Activated CD4-positive, alpha-beta T cell treated with anti-CD3 and anti-CD28 coated beads for 36 hours (primary cell): ENCODE measurements around the gene UBE2K. TPM values are rescaled to one million over a fixed set of nuclear protein-coding genes. Genes with fewer than 3 reads are reported as not detected.
"Not testable (repeated sequence)": the region's sequence is repeated elsewhere in the genome, so short reads cannot be mapped to it uniquely, and the experiment has no call there.

Experiments
- ATAC-seq: fragments of 200-7000 bp; cut with Tn5 transposase; one replicate; pipeline ENCODE4 v1.10.0; 2021; ENCODE audit warnings: mild to moderate bottlenecking, moderate library complexity
- CTCF ChIA-PET: fragments of 350-600 bp; sonication (Branson Sonifier 250); formaldehyde crosslinking; loops from one replicate; lab custom pipeline; 2021; ENCODE audit warnings: antibody characterized with exemption; lab: Charles Lee
- POLR2A ChIA-PET: fragments of 350-600 bp; sonication (Branson Sonifier 250); formaldehyde crosslinking; loops from one replicate; lab custom pipeline; 2021; ENCODE audit warnings: antibody characterized with exemption, inconsistent platforms; lab: Charles Lee
- DNase-seq: peaks from one replicate; pipeline ENCODE4 v3.0.0-alpha.2; 2020
- H3K27ac Mint-ChIP-seq: one replicate; pipeline ENCODE4 v1.8.0; 2021; ENCODE audit warnings: mixed read lengths
- H3K27me3 Mint-ChIP-seq: one replicate; pipeline ENCODE4 v1.8.0; 2021; ENCODE audit warnings: mixed read lengths
- H3K36me3 Mint-ChIP-seq: one replicate; pipeline ENCODE4 v1.8.0; 2021; ENCODE audit warnings: low read depth, mixed read lengths
- H3K4me1 Mint-ChIP-seq: one replicate; pipeline ENCODE4 v1.8.0; 2021; ENCODE audit warnings: mixed read lengths
- H3K4me3 Mint-ChIP-seq: one replicate; pipeline ENCODE4 v1.8.0; 2021; ENCODE audit warnings: mild to moderate bottlenecking, moderate library complexity, mixed read lengths
- H3K9me3 Mint-ChIP-seq: one replicate; pipeline ENCODE4 v1.8.0; 2021; ENCODE audit warnings: low read depth, mixed read lengths
- intact Hi-C, 2 experiments: fragments of 100-400 bp; cut with DNase I in 1 of 2; cut with micrococcal nuclease in 1 of 2; formaldehyde crosslinking; loops; one replicate each; pipeline versions ENCODE4 v1.14.2 to v1.15.1; 2022 to 2024; cut with DNase I, micrococcal nuclease
- total RNA-seq, 2 experiments: library from RNA; stranded (reverse); gene quantifications; one replicate each; pipeline ENCODE4 v1.2.3, GENCODE V29; 2021

Gene UBE2K
- total RNA-seq, 2 experiments from 2014 or later: 87.2 to 122 TPM

DNA sequence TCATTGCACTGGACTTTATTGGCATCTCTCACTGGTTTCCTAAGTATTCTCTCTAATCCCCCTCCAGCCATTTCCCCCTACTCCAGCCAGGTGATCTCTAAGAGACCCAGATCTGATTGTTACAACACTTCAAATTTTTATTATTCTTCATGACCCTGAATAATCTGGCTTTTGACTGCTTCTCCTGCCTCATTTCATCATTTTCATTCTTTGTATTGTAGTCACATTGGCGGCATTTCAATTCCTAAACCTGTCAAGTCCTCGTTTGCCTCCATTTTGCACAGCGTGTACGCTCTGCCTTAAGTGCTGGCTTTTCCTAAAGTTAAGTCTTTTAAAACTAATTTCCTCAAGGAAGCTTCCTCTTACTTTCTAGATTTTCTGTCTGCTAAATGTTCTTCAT is 31.6 kb downstream of the UBE2K start:
- DNase-seq (no peak), ATAC-seq (no peak)
- no peak overlapping the region for H3K27ac Mint-ChIP-seq
- ChIA-PET CTCF (interaction anchor here (1.2 to 1.9 kb wide), 3 partner anchors 9 to 32 kb away, joined by 3 to 5 read pairs (median 4); partner anchors contain the start of gene UBE2K), POLR2A (no interaction called here)
- H3K4me3 Mint-ChIP-seq: no peak overlapping the region
- no peaks in the 10 kb centered on the region for H3K27me3 Mint-ChIP-seq
- H3K9me3 Mint-ChIP-seq: no peaks in the 10 kb centered on the region
- intact Hi-C loops: no loop called here
- peaks cover 45% of the 10 kb centered on the region for H3K4me1 Mint-ChIP-seq
- peaks cover 9% of the 10 kb centered on the region for H3K36me3 Mint-ChIP-seq

DNA sequence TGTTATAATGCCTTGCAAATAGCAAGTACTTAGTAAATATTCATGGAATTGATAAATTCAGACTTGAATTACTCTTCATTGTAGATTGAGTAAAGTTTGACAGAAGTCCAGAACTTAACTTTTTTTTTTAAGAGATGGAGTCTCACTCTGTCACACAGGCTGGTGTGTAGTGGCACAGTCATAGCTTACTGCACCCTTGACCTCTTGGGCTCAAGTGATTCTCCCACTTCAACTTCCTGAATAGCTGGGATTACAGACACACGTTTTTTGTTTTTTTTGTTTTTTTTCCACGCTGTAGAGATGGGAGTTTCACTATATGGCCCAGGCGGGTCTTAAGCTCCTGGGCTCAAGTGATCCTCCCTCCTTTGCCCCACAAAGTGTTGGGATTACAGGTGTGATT is 32.1 kb downstream of the UBE2K start:
- peaks cover 42% of the 10 kb centered on the region for H3K4me1 Mint-ChIP-seq
- ATAC-seq (no peak), DNase-seq (no peak)
- no peaks in the 10 kb centered on the region for H3K27me3 Mint-ChIP-seq
- no peak overlapping the region for H3K27ac Mint-ChIP-seq
- no peaks in the 10 kb centered on the region for H3K9me3 Mint-ChIP-seq
- ChIA-PET POLR2A (no interaction called here), CTCF (interaction anchor here (1.2 to 1.9 kb wide), 3 partner anchors 9 to 32 kb away, joined by 3 to 5 read pairs (median 4); partner anchors contain the start of gene UBE2K)
- peaks cover 9% of the 10 kb centered on the region for H3K36me3 Mint-ChIP-seq
- intact Hi-C loops: no loop called here
- no peak overlapping the region for H3K4me3 Mint-ChIP-seq

DNA sequence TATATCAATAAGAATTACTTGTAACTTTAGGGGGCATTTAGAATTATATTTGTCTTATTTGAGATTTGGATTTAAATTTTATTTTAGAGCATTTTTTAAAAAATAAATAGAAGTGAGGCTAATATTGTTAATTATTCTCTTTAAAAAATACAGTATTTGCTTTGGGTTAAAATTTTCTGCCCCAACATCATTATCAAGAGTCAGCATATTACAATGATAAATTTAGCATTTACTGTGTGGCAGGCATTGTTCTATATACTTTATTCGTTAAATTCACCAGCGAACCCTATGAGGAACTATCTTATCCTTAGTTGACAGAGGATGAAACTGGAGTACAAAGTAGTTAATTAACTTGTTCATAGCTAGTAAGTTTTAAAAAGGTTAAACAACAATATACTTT is 34.0 kb downstream of the UBE2K start:
- DNase-seq (no peak), ATAC-seq (no peak)
- ChIA-PET POLR2A (interaction anchor here (0.6 kb wide), 1 partner anchor 7 kb away, joined by 3 read pairs; no protein-coding TSS in a partner anchor), CTCF (no interaction called here)
- Mint-ChIP-seq H3K27ac (no peak overlapping the region), H3K9me3 (no peaks in the 10 kb centered on the region), H3K4me1 (peaks cover 29% of the 10 kb centered on the region), H3K27me3 (no peaks in the 10 kb centered on the region), H3K36me3 (peaks cover 9% of the 10 kb centered on the region), H3K4me3 (no peak overlapping the region)
- intact Hi-C loops: no loop called here

DNA sequence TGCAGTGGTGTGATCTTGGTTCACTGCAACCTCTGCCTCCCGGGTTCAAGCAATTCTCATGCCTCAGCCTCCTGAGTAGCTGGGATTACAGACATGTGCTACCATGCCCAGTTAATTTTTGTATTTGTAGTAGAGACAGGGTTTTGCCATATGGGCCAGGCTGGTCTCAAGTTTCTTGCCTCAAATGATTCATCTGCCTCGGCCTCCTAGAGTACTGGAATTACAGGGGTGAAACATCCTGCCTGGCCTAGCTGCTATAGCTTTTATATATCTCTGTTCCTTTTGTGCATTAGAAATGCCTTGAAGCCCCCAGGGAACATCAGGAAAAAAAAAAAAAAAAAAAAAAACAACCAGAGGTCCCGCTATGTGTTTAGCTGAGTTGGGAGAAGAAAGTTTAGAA is 34.8 kb downstream of the UBE2K start:
- no peaks in the 10 kb centered on the region for H3K27me3 Mint-ChIP-seq
- ChIA-PET CTCF (interaction anchor here (0.6 kb wide), 1 partner anchor 639 kb away, joined by 3 read pairs; no protein-coding TSS in a partner anchor), POLR2A (interaction anchor here (0.6 to 0.8 kb wide), 2 partner anchors 8 to 241 kb away, joined by 3 to 7 read pairs; no protein-coding TSS in a partner anchor)
- peaks cover 27% of the 10 kb centered on the region for H3K4me1 Mint-ChIP-seq
- DNase-seq (peak; percentile 23), ATAC-seq (peak; percentile 83)
- no peak overlapping the region for H3K27ac Mint-ChIP-seq
- no peaks in the 10 kb centered on the region for H3K9me3 Mint-ChIP-seq
- intact Hi-C loops: no loop called here
- no peak overlapping the region for H3K4me3 Mint-ChIP-seq
- peaks cover 9% of the 10 kb centered on the region for H3K36me3 Mint-ChIP-seq

DNA sequence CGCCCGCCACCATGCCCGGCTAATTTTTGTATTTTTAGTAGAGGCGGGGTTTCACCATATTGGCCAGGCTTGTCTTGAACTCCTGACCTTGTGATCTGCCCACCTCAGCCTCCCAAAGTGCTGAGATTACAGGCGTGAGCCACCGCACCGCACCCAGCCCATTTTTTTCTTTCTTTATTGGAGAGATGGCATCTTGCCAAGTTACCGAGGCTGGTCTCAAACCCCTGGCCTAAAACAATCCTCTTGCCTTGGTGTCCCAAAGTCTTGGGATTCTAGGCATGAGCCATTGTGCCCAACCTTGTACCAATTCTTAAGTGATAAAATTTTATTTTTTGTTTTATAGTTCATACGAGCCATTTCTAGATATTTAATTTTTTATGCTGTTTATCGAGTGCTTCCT is 41.7 kb downstream of the UBE2K start:
- not testable (repeated sequence) for H3K27ac Mint-ChIP-seq

DNA sequence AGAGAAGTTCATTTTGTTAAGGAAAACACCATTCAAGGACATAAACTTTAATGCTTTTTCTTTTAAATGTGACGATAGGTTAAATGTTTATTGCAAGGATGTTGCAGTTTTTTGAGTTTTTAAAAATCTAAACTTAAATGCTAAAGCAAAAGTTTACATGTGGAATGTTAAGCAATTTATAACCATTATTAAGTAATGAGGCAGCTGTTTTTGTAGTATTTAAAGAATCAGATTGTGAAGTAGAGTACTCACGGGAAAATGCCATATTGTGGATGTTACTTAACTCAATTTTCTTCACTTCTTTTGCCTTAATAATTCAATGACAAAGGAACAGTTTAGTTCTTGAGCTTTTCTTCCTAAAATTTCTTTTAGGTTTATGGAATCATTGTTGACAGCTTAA is 43.5 kb downstream of the UBE2K start:
- H3K27ac Mint-ChIP-seq: no peak overlapping the region
- ChIA-PET POLR2A (no interaction called here), CTCF (interaction anchor here (0.6 kb wide), 1 partner anchor 30 kb away, joined by 4 read pairs; no protein-coding TSS in a partner anchor)
- no peak for ATAC-seq
- intact Hi-C loops: no loop called here
- H3K27me3 Mint-ChIP-seq: no peaks in the 10 kb centered on the region
- no peak overlapping the region for H3K4me3 Mint-ChIP-seq
- H3K36me3 Mint-ChIP-seq: peaks cover 11% of the 10 kb centered on the region
- no peak for DNase-seq
- H3K4me1 Mint-ChIP-seq: peaks cover 8% of the 10 kb centered on the region
- H3K9me3 Mint-ChIP-seq: no peaks in the 10 kb centered on the region

More for the DNA sequence above, 41.7 kb downstream of the UBE2K start:
- H3K27me3 Mint-ChIP-seq, ATAC-seq, DNase-seq, POLR2A ChIA-PET, H3K4me3 Mint-ChIP-seq, H3K4me1 Mint-ChIP-seq, intact Hi-C loops, H3K9me3 Mint-ChIP-seq, H3K36me3 Mint-ChIP-seq, CTCF ChIA-PET: not testable (repeated sequence)

DNA sequence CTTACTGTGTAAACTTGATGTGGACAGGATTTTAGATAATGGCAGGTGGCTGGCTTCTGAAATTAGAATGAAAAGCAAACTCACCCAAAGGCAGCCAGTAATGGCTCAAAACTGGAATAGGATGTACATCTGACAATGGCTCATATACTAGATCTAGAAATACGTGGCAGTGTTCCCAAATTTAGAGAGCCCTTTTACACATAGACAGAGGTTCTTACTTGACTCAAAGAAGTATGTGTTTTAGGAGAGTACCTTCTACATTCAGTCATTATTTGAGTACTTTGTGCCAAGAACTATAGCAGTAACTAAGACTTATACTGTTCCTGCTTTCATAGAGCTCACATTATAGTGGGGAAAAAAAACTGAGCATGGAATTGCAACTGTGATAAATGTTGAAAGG is 48.0 kb downstream of the UBE2K start:
- DNase-seq (no peak), ATAC-seq (peak; percentile 60)
- POLR2A ChIA-PET: no interaction called here
- Mint-ChIP-seq H3K36me3 (peaks cover 18% of the 10 kb centered on the region), H3K27ac (no peak overlapping the region), H3K27me3 (no peaks in the 10 kb centered on the region), H3K4me1 (peaks cover 15% of the 10 kb centered on the region), H3K9me3 (no peaks in the 10 kb centered on the region), H3K4me3 (no peak overlapping the region)
- intact Hi-C loops: loop anchor here in 1 of 2 experiments (5.0 kb wide), 1 partner anchor 49 kb away; the partner anchor contains the start of gene UBE2K
- CTCF ChIA-PET: interaction anchor here (0.8 to 2.2 kb wide), 3 partner anchors 10 to 277 kb away, joined by 3 to 9 read pairs (median 3); no protein-coding TSS in a partner anchor

DNA sequence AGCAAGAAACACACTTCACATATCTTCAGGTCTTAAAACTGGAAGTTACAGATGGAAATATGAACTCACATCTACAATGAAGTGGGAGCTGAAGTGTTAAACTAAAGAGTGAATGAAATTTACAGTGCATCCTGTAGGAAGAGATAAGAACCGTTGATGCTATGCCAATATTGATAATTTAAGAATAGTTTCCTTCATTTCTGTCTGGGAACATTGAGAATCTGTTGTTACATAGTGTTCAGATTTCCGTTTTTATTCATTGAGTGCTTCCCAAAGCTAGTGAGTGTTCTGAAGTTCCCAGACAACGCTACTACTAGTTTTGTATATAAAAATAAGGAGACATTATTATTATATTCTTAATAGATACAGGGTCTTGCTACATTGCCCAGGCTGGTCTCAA is 52.3 kb downstream of the UBE2K start:
- POLR2A ChIA-PET: no interaction called here
- peaks cover 23% of the 10 kb centered on the region for H3K36me3 Mint-ChIP-seq
- no peak overlapping the region for H3K4me3 Mint-ChIP-seq
- intact Hi-C loops: no loop called here
- ATAC-seq: no peak
- H3K27ac Mint-ChIP-seq: no peak overlapping the region
- DNase-seq: no peak
- no peaks in the 10 kb centered on the region for H3K9me3 Mint-ChIP-seq
- CTCF ChIA-PET: interaction anchor here (1.0 kb wide), 1 partner anchor 34 kb away, joined by 4 read pairs; no protein-coding TSS in a partner anchor
- H3K4me1 Mint-ChIP-seq: peaks cover 14% of the 10 kb centered on the region
- no peaks in the 10 kb centered on the region for H3K27me3 Mint-ChIP-seq

DNA sequence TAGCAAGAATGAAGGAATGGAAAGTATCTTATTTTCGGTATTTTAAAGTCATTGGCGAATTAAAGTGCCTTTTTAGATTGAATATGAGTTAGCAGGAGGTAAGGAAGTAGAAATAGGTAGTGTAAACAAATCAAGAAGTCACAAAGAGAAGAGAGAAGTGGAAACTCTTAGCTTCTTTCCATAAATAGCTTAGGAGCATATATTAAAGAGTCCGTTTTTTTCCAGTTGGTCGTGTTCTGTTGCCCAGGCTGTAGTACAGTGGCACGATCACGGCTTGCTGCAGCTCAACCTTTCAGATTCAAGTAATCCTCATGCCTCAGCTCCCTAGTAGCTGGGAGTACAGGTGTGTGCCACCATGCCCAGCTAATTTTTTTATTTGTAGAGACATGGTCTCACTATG is 56.4 kb downstream of the UBE2K start:
- intact Hi-C loops: no loop called here
- no peaks in the 10 kb centered on the region for H3K27me3 Mint-ChIP-seq
- no peaks in the 10 kb centered on the region for H3K9me3 Mint-ChIP-seq
- ChIA-PET CTCF (no interaction called here), POLR2A (interaction anchor here (0.6 kb wide), 1 partner anchor 1175 kb away, joined by 3 read pairs; no protein-coding TSS in a partner anchor)
- H3K4me3 Mint-ChIP-seq: no peak overlapping the region
- no peaks in the 10 kb centered on the region for H3K4me1 Mint-ChIP-seq
- H3K36me3 Mint-ChIP-seq: peaks cover 27% of the 10 kb centered on the region
- ATAC-seq (no peak), DNase-seq (no peak)
- no peak overlapping the region for H3K27ac Mint-ChIP-seq

DNA sequence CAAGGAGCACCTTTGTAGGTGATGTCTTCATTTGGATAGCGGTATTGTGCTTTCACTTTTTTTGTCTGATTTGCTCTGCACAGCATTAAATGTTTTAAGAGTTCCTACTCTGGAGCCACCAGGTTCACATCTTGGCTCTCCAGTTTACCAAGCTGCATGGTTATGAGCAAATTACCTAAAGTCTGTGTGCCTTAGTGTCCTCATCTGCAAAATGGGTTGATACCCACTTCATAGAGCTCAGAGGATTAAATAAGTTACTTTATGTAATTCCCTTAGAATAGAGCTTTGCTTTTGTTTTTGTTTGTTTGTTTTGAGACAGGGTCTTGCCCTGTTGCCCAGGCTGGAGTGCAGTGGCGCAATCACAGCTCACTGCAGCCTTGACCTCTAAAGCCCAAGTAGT is 58.2 kb downstream of the UBE2K start:
- Mint-ChIP-seq H3K4me1 (no peaks in the 10 kb centered on the region), H3K9me3 (no peaks in the 10 kb centered on the region), H3K4me3 (no peak overlapping the region), H3K27ac (no peak overlapping the region), H3K36me3 (peaks cover 33% of the 10 kb centered on the region), H3K27me3 (no peaks in the 10 kb centered on the region)
- DNase-seq: no peak
- no peak for ATAC-seq
- intact Hi-C loops: no loop called here
- POLR2A ChIA-PET: no interaction called here
- CTCF ChIA-PET: interaction anchor here (0.5 to 2.6 kb wide), 4 partner anchors 11 to 281 kb away, joined by 3 to 9 read pairs (median 4); no protein-coding TSS in a partner anchor

DNA sequence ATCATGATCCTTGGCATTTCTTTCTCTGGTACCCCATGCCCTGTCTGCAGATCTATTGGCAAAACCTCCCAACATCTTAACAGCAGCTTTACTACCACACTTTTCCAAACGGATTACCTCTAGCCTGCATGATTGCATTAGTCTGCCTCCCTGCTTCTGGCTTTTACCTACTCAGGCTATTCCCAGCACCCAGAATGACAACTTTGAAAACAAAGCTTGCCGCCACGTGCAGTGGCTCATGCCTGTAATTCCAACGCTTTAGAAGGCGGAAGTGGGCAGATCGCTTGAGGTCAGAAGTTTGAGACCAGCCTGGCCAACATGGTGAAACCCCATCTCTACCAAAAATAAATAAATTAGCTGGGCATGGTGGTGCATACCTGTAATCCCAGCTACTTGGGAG is 60.2 kb downstream of the UBE2K start:
- Mint-ChIP-seq H3K9me3 (no peaks in the 10 kb centered on the region), H3K4me3 (no peak overlapping the region), H3K4me1 (no peaks in the 10 kb centered on the region), H3K36me3 (peaks cover 36% of the 10 kb centered on the region), H3K27ac (no peak overlapping the region), H3K27me3 (no peaks in the 10 kb centered on the region)
- intact Hi-C loops: no loop called here
- CTCF ChIA-PET: no interaction called here
- ATAC-seq: no peak
- POLR2A ChIA-PET: no interaction called here
- DNase-seq: no peak

DNA sequence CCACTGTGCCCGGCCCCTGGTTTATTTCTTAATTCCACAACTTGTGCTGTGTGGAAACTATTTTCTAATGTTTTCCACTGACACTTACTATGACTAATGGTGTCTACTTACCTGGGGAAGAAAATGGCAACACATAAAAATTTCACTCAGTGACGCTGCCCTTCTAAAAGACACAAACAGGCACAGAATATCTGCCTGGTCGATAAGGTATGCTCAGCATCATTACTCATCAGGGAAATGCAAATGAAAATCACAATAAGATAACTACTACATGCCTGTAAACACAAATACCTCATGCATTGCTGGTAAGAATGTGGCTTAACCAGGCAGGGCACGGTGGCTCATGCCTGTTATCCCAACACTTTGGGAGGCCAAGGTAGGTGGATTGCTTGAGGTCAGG is 61.6 kb downstream of the UBE2K start:
- POLR2A ChIA-PET: no interaction called here
- no peak for ATAC-seq
- Mint-ChIP-seq H3K4me3 (no peak overlapping the region), H3K27me3 (no peaks in the 10 kb centered on the region), H3K9me3 (no peaks in the 10 kb centered on the region), H3K4me1 (no peaks in the 10 kb centered on the region), H3K36me3 (peaks cover 38% of the 10 kb centered on the region), H3K27ac (no peak overlapping the region)
- intact Hi-C loops: no loop called here
- DNase-seq: no peak
- CTCF ChIA-PET: no interaction called here
